ENCODE data around the gene KATNBL1. TPM values are rescaled to one million over a fixed set of nuclear protein-coding genes. Genes with fewer than 3 reads are reported as not detected.
A peak's percentile ranks its signal among the peaks of the same experiment; 100 is the strongest.

Gene KATNBL1
- total RNA-seq, 1 experiment from 2014 or later = 46.8 TPM

- H3K9me3 Mint-ChIP-seq = no peaks in the 10 kb centered on the region
- Histone ChIP-seq H2AFZ (ENCODE audit: low read length) (no peak overlapping the region), H2AK5ac (ENCODE audit: insufficient read length, low read length) (no peak overlapping the region), H2BK5ac (ENCODE audit: insufficient read length, low read length) (no peak overlapping the region), H3K79me1 (ENCODE audit: insufficient read depth, low read depth, low read length, poor library complexity, severe bottlenecking) (no peaks in the 10 kb centered on the region), H3K14ac (ENCODE audit: insufficient read depth, low read length) (no peak overlapping the region), H3K18ac (ENCODE audit: insufficient read length, low read depth, low read length) (no peak overlapping the region), H3K27ac (ENCODE audit: insufficient read length, low read depth, low read length) (no peak overlapping the region), H3K23ac (ENCODE audit: insufficient read length, low read depth, low read length) (no peak overlapping the region), H4K8ac (replicated peaks; ENCODE audit: insufficient read length, low read depth, low read length) (no peak overlapping the region), H4K5ac (ENCODE audit: insufficient read length, low read depth, low read length) (no peak overlapping the region), H3T11ph (ENCODE audit: low read length) (no peak overlapping the region), H3K79me2 (ENCODE audit: insufficient read depth, low read length) (no peaks in the 10 kb centered on the region), H3K56ac (ENCODE audit: insufficient read length, low read depth, low read length) (no peak overlapping the region), H2BK15ac (ENCODE audit: low read depth, low read length) (no peak overlapping the region), H3K9me3 (ENCODE audit: control insufficient read depth, low read depth, low read length) (no peaks in the 10 kb centered on the region), H3K4me2 (ENCODE audit: insufficient read depth, insufficient read length, low read length) (no peak overlapping the region), H3K4ac (ENCODE audit: low read depth, low read length) (no peak overlapping the region), H3K4me1 (ENCODE audit: insufficient read depth, low read length) (peaks cover 3% of the 10 kb centered on the region; the same call in 1 of the 2 replicates), H2BK12ac (ENCODE audit: insufficient read length, low read depth, low read length) (no peak overlapping the region), H4K91ac (ENCODE audit: insufficient read length, low read depth, low read length) (no peak overlapping the region), H3K9ac (ENCODE audit: extremely low read depth, insufficient read length, low read length) (no peak overlapping the region), H2BK20ac (ENCODE audit: low read depth, low read length, poor library complexity, severe bottlenecking) (no peak overlapping the region), H4K20me1 (ENCODE audit: control insufficient read depth, insufficient read depth, insufficient read length) (no peaks in the 10 kb centered on the region), H3K23me2 (ENCODE audit: insufficient read length, low read depth, low read length, poor library complexity, severe bottlenecking) (no peaks in the 10 kb centered on the region), H2BK120ac (ENCODE audit: low read depth, low read length, poor library complexity, severe bottlenecking) (no peak overlapping the region), H3K27me3 (ENCODE audit: insufficient read depth, low read length) (no peaks in the 10 kb centered on the region)
- peaks cover 10 to 16% of the 10 kb centered on the region in 2 experiments for H3K4me1 Mint-ChIP-seq
- no peak overlapping the region for H3K4me3 Mint-ChIP-seq
- H3K27ac Mint-ChIP-seq = no peak overlapping the region
- peaks cover 0 to 6% (median 2%) of the 10 kb centered on the region in 3 experiments; a peak in 3 of 7 replicates for H3K36me3 Mint-ChIP-seq (ENCODE audit: insufficient read depth in 1 of 3, low read depth in 3 of 3)
- no CpG with 5 or more reads among the region's 1 CpG for WGBS (ENCODE audit: extremely low coverage, insufficient read length, low lambda C conversion rate)
- peak; percentile 82 for TF ChIP-seq CTCF (conservative IDR thresholded peaks at IDR 0.05)
- DNase-seq = no peak
- H3K27me3 Mint-ChIP-seq (ENCODE audit: low read depth) = no peaks in the 10 kb centered on the region
These were observed 31.8 kb upstream of the KATNBL1 start for GRCh38 chr15:34241376-34242330.

Measured in H9 (cell line).